B cell (primary cell): Measurements from ENCODE around the gene DNAJC15.

Experiments
- EZH2 ChIP-seq: IDR thresholded peaks from 2 replicates; pipeline ENCODE4 v1.6.1; 2012; ENCODE audit warnings: borderline replicate concordance, low read depth, mild to moderate bottlenecking, moderate library complexity, low read length; ENCODE audit not compliant: insufficient read depth, poor library complexity, severe bottlenecking
- TF ChIP-seq, protein P1 (sequence below): fragments of 200-600 bp; IDR thresholded peaks from one replicate; pipeline ENCODE4 v1.8.0; 2022; ENCODE audit warnings: antibody characterized with exemption, mild to moderate bottlenecking

- TF ChIP-seq, protein P1, sequence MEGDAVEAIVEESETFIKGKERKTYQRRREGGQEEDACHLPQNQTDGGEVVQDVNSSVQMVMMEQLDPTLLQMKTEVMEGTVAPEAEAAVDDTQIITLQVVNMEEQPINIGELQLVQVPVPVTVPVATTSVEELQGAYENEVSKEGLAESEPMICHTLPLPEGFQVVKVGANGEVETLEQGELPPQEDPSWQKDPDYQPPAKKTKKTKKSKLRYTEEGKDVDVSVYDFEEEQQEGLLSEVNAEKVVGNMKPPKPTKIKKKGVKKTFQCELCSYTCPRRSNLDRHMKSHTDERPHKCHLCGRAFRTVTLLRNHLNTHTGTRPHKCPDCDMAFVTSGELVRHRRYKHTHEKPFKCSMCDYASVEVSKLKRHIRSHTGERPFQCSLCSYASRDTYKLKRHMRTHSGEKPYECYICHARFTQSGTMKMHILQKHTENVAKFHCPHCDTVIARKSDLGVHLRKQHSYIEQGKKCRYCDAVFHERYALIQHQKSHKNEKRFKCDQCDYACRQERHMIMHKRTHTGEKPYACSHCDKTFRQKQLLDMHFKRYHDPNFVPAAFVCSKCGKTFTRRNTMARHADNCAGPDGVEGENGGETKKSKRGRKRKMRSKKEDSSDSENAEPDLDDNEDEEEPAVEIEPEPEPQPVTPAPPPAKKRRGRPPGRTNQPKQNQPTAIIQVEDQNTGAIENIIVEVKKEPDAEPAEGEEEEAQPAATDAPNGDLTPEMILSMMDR = no peak
- no peak for TF ChIP-seq EZH2
Observed at GRCh38 chr13:42981317-42981716, 42.1 kb upstream of the DNAJC15 start.
